OCI-LY7 (cell line): Measurements from ENCODE around the gene TMEM266. TPM values are rescaled to one million over a fixed set of nuclear protein-coding genes. Genes with fewer than 3 reads are reported as not detected.
A peak's percentile ranks its signal among the peaks of the same experiment; 100 is the strongest.

Experiments used
- BruUV-seq: library from RNA; stranded (reverse); fragments of 400-500 nt; replicated peaks from 2 replicates; lab custom pipeline; 2021; lab: Mats Ljungman, UMichigan
- CTCF ChIA-PET: fragments of 300-600 bp; sonication (Branson Sonifier 250); formaldehyde crosslinking; loops from one replicate; lab custom pipeline; 2022; ENCODE audit warnings: antibody characterized with exemption; ENCODE audit not compliant: unreplicated experiment; lab: Charles Lee
- POLR2A ChIA-PET: fragments of 300-600 bp; sonication (Branson Sonifier 250); formaldehyde crosslinking; loops from one replicate; lab custom pipeline; 2022; ENCODE audit warnings: antibody characterized with exemption; lab: Charles Lee
- DNase-seq: peaks from one replicate; pipeline ENCODE4 v3.0.0-alpha.2; 2015; ENCODE audit warnings: low spot score
- H2AFZ ChIP-seq: fragments of 200-600 bp; sonication (generic), shearing (Covaris generic); 2 replicates; pipeline ENCODE4 v1.6.1; 2014; ENCODE audit warnings: mild to moderate bottlenecking, antibody characterized with exemption, low read length, moderate library complexity
- H3K27ac ChIP-seq: fragments of 200-600 bp; sonication (generic); 2 replicates; pipeline ENCODE4 v1.5.1; 2014; ENCODE audit warnings: mixed run types, low read depth, mild to moderate bottlenecking, moderate library complexity, low read length, inconsistent platforms; ENCODE audit not compliant: poor library complexity, severe bottlenecking
- H3K36me3 ChIP-seq: fragments of 200-600 bp; sonication (generic); 2 replicates; pipeline ENCODE4 v1.6.1; 2014; ENCODE audit warnings: mild to moderate bottlenecking, antibody characterized with exemption, low read length, moderate library complexity, mixed read lengths; ENCODE audit not compliant: insufficient read depth
- H3K4me1 ChIP-seq: fragments of 200-600 bp; sonication (generic); 2 replicates; pipeline ENCODE4 v1.5.1; 2014; ENCODE audit warnings: mild to moderate bottlenecking, low read length; ENCODE audit not compliant: insufficient read depth, poor library complexity, severe bottlenecking
- H3K4me2 ChIP-seq: fragments of 200-600 bp; sonication (generic); 2 replicates; pipeline ENCODE4 v1.6.1; 2014; ENCODE audit warnings: mild to moderate bottlenecking, low read length
- H3K4me3 ChIP-seq: fragments of 200-600 bp; sonication (generic); 2 replicates; pipeline ENCODE4 v1.5.1; 2014; ENCODE audit warnings: mild to moderate bottlenecking, low read depth, low read length; ENCODE audit not compliant: poor library complexity, severe bottlenecking
- H3K79me2 ChIP-seq: fragments of 200-600 bp; sonication (generic); 2 replicates; pipeline ENCODE4 v1.6.1; 2016; ENCODE audit warnings: low read depth, mild to moderate bottlenecking, low read length, moderate library complexity, mixed read lengths; ENCODE audit not compliant: insufficient read depth
- H3K9me2 ChIP-seq: fragments of 200-600 bp; sonication (generic); 2 replicates; pipeline ENCODE4 v1.6.1; 2016; ENCODE audit warnings: mild to moderate bottlenecking, low read length, mixed read lengths; ENCODE audit not compliant: insufficient read depth
- H3K9me3 ChIP-seq: fragments of 200-600 bp; sonication (generic); 2 replicates; pipeline ENCODE4 v1.6.1; 2014; ENCODE audit warnings: mild to moderate bottlenecking, mixed run types, low read length, mixed read lengths
- H4K20me1 ChIP-seq: fragments of 200-600 bp; sonication (generic); 2 replicates; pipeline ENCODE4 v1.6.1; 2014; ENCODE audit warnings: mild to moderate bottlenecking, antibody characterized with exemption, low read length, moderate library complexity, mixed read lengths; ENCODE audit not compliant: insufficient read depth
- EZH2phosphoT487 ChIP-seq: fragments of 200-600 bp; sonication (generic); IDR thresholded peaks from 2 replicates; pipeline ENCODE4 v1.6.1; 2018; ENCODE audit warnings: low read depth, borderline replicate concordance, mild to moderate bottlenecking, mixed run types, antibody characterized with exemption, low read length, moderate library complexity, mixed read lengths
- intact Hi-C: fragments of 100-400 bp; cut with micrococcal nuclease; formaldehyde crosslinking; loops from one replicate; pipeline ENCODE4 v1.10.0; 2022; ENCODE audit not compliant: unreplicated experiment
- total RNA-seq, 2 experiments: library from RNA; depleted of rRNA in 1 of 2; stranded (reverse); fragments of >200 nt in 1 of 2; shearing (Covaris generic) in 1 of 2; gene quantifications; 2 replicates each; pipeline ENCODE4 v1.2.3, GENCODE V29; 2014 to 2022
- TF ChIP-seq, protein P1 (sequence below): fragments of 200-600 bp; sonication (generic); conservative IDR thresholded peaks from 2 replicates; pipeline ENCODE4 v1.5.1; 2014; ENCODE audit warnings: mild to moderate bottlenecking, antibody characterized with exemption, low read length, moderate library complexity, mixed read lengths

The TMEM266 gene
- total RNA-seq, 2 experiments from 2014 or later: not detected

DNA sequence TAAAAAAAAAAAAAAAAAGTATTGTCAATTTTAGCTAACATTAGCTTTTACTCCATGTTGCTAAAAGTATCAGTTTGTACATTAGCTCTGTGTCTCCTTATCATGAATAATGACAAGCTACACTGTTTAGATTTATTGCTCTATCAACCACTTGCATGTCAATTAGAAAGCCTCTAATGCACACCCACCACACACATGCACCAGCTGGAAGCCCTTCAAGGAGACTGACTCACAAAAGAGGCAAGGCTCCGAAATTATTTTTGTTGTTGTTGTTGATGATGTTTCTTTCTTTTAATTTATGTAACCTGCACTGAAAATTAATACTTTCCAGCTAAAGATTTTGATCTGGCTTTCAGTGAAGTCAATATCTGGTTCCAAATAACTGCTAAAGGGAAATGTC is 180.0 kb downstream of the TMEM266 start:
- ChIA-PET CTCF (no interaction called here), POLR2A (interaction anchor here (0.6 to 1.4 kb wide), 4 partner anchors 11 to 415 kb away, joined by 3 to 5 read pairs (median 3); no protein-coding TSS in a partner anchor)
- Histone ChIP-seq H3K9me3 (no peaks in the 10 kb centered on the region), H2AFZ (no peak overlapping the region), H3K4me1 (no peaks in the 10 kb centered on the region), H4K20me1 (no peaks in the 10 kb centered on the region), H3K9me2 (no peaks in the 10 kb centered on the region), H3K79me2 (no peaks in the 10 kb centered on the region), H3K36me3 (peaks cover 15% of the 10 kb centered on the region), H3K4me2 (no peak overlapping the region), H3K4me3 (no peak overlapping the region), H3K27ac (no peak overlapping the region)
- BruUV-seq: no TSS peak
- no peak for DNase-seq
- intact Hi-C loops: loop anchor here (5.0 to 10.0 kb wide), 2 partner anchors 93 to 605 kb away; no protein-coding TSS in a partner anchor
- TF ChIP-seq, protein P1, sequence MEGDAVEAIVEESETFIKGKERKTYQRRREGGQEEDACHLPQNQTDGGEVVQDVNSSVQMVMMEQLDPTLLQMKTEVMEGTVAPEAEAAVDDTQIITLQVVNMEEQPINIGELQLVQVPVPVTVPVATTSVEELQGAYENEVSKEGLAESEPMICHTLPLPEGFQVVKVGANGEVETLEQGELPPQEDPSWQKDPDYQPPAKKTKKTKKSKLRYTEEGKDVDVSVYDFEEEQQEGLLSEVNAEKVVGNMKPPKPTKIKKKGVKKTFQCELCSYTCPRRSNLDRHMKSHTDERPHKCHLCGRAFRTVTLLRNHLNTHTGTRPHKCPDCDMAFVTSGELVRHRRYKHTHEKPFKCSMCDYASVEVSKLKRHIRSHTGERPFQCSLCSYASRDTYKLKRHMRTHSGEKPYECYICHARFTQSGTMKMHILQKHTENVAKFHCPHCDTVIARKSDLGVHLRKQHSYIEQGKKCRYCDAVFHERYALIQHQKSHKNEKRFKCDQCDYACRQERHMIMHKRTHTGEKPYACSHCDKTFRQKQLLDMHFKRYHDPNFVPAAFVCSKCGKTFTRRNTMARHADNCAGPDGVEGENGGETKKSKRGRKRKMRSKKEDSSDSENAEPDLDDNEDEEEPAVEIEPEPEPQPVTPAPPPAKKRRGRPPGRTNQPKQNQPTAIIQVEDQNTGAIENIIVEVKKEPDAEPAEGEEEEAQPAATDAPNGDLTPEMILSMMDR: no peak
- TF ChIP-seq EZH2phosphoT487: no peak

DNA sequence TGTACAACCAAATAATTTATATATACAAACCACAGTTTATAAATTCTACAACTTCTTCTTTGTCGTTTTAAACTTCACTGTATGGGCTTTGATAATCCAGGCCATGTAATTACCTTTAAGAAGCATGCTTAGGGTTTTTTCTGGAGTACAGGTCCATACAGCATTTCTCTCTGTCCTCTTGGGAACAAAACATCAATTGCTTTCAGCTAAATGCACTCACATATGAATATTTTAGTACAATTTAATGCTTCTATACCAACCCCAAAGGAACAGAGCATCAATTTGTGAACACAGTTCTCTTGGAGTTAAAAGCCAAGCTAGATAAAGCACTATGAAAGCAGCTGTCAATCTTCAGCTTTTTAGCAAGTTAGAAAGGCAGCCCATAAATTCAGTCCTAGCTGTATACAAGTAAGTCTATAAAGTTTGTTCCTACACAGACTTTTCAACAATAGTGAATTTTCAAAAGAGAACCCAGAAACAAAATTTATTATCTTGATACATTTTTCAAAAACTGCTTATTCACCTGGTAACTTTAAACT is 185.4 kb downstream of the TMEM266 start:
- H3K27ac ChIP-seq: no peak overlapping the region
- 0 out of 2 replicates have a peak, but pooled peaks cover 4% of the 10 kb centered on the region for H4K20me1 ChIP-seq
- TSS peak; percentile 20 for BruUV-seq
- no peak for DNase-seq
- intact Hi-C loops: no loop called here
- H3K4me2 ChIP-seq: no peak overlapping the region
- H3K36me3 ChIP-seq: peaks cover 19% of the 10 kb centered on the region
- H3K9me3 ChIP-seq: no peaks in the 10 kb centered on the region
- ChIA-PET CTCF (no interaction called here), POLR2A (interaction anchor here (0.5 to 1.6 kb wide), 2 partner anchors 9 to 1299 kb away, joined by 3 read pairs; no protein-coding TSS in a partner anchor)
- no peaks in the 10 kb centered on the region for H3K9me2 ChIP-seq
- TF ChIP-seq, protein P1: no peak
- no peak for TF ChIP-seq EZH2phosphoT487
- no peak overlapping the region for H3K4me3 ChIP-seq
- no peaks in the 10 kb centered on the region for H3K4me1 ChIP-seq
- H2AFZ ChIP-seq: no peak overlapping the region
- no peaks in the 10 kb centered on the region for H3K79me2 ChIP-seq

- no peak overlapping the region for H3K4me3 ChIP-seq
- H3K36me3 ChIP-seq: peaks cover 21% of the 10 kb centered on the region
- no peak for DNase-seq
- H3K4me2 ChIP-seq: no peak overlapping the region
- no peaks in the 10 kb centered on the region for H3K9me3 ChIP-seq
- intact Hi-C loops: no loop called here
- H2AFZ ChIP-seq: no peak overlapping the region
- 0 out of 2 replicates have a peak, but pooled peaks cover 4% of the 10 kb centered on the region for H4K20me1 ChIP-seq
- CTCF ChIA-PET: no interaction called here
- POLR2A ChIA-PET: no interaction called here
- TF ChIP-seq EZH2phosphoT487: no peak
- TF ChIP-seq, protein P1: no peak
- H3K4me1 ChIP-seq: no peaks in the 10 kb centered on the region
- no peaks in the 10 kb centered on the region for H3K9me2 ChIP-seq
- H3K79me2 ChIP-seq: no peaks in the 10 kb centered on the region
- no peak overlapping the region for H3K27ac ChIP-seq
- no TSS peak for BruUV-seq
Observed at GRCh38 chr15:76251717-76252116, 191.9 kb downstream of the TMEM266 start.
